Measurements from ENCODE around the gene ABCD1.
"Not testable (repeated sequence)": the region's sequence is repeated elsewhere in the genome, so short reads cannot be mapped to it uniquely, and the experiment has no call there.

DNA sequence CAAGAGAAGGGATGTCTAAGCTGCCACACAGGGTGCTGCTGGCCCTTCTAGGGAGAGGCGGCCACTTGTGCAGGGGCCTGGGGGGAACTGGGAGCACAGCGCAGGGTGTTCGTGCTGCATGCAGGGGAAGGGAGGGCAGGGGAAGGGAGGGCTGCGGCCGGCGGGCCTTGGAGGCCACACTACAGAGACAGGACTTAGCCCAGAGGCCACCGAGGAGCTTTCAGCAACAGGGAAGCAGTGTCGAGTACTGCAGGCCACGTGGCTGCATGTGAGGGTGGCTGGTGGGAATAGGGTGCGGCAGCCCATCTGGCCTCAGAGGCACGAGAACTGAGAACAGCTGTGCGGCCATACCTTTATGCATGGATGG lies 20.4 kb downstream of the ABCD1 start:
- not testable (repeated sequence) for TF ChIP-seq RXRA (IDR thresholded peaks at IDR 0.05); YY1 (IDR thresholded peaks at IDR 0.05); GABPA (IDR thresholded peaks at IDR 0.05 in 1 of 2, conservative IDR thresholded peaks at IDR 0.05 in 1 of 2); TAF1 (conservative IDR thresholded peaks at IDR 0.05)
- TF ChIP-seq, protein P1, sequence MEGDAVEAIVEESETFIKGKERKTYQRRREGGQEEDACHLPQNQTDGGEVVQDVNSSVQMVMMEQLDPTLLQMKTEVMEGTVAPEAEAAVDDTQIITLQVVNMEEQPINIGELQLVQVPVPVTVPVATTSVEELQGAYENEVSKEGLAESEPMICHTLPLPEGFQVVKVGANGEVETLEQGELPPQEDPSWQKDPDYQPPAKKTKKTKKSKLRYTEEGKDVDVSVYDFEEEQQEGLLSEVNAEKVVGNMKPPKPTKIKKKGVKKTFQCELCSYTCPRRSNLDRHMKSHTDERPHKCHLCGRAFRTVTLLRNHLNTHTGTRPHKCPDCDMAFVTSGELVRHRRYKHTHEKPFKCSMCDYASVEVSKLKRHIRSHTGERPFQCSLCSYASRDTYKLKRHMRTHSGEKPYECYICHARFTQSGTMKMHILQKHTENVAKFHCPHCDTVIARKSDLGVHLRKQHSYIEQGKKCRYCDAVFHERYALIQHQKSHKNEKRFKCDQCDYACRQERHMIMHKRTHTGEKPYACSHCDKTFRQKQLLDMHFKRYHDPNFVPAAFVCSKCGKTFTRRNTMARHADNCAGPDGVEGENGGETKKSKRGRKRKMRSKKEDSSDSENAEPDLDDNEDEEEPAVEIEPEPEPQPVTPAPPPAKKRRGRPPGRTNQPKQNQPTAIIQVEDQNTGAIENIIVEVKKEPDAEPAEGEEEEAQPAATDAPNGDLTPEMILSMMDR (IDR thresholded peaks at IDR 0.05; ENCODE audit: low read depth, low read length, missing input control), result not testable (repeated sequence)
- TF ChIP-seq, protein P2, sequence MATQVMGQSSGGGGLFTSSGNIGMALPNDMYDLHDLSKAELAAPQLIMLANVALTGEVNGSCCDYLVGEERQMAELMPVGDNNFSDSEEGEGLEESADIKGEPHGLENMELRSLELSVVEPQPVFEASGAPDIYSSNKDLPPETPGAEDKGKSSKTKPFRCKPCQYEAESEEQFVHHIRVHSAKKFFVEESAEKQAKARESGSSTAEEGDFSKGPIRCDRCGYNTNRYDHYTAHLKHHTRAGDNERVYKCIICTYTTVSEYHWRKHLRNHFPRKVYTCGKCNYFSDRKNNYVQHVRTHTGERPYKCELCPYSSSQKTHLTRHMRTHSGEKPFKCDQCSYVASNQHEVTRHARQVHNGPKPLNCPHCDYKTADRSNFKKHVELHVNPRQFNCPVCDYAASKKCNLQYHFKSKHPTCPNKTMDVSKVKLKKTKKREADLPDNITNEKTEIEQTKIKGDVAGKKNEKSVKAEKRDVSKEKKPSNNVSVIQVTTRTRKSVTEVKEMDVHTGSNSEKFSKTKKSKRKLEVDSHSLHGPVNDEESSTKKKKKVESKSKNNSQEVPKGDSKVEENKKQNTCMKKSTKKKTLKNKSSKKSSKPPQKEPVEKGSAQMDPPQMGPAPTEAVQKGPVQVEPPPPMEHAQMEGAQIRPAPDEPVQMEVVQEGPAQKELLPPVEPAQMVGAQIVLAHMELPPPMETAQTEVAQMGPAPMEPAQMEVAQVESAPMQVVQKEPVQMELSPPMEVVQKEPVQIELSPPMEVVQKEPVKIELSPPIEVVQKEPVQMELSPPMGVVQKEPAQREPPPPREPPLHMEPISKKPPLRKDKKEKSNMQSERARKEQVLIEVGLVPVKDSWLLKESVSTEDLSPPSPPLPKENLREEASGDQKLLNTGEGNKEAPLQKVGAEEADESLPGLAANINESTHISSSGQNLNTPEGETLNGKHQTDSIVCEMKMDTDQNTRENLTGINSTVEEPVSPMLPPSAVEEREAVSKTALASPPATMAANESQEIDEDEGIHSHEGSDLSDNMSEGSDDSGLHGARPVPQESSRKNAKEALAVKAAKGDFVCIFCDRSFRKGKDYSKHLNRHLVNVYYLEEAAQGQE (IDR thresholded peaks at IDR 0.05), result not testable (repeated sequence)

Measured in liver (tissue), 3 donors.